ENCODE results near the gene SPRYD3.
"Not testable (repeated sequence)": the region's sequence is repeated elsewhere in the genome, so short reads cannot be mapped to it uniquely, and the experiment has no call there.

Gene SPRYD3

GRCh38 chr12:53101931-53102781, 23.0 kb upstream of the SPRYD3 start:
- no peak for DNase-seq

GRCh38 chr12:53101266-53101665, 22.1 kb upstream of the SPRYD3 start:
- DNase-seq, result no peak

- DNase-seq, result no peak
These were observed 21.4 kb upstream of the SPRYD3 start for GRCh38 chr12:53100466-53101151.

- DNase-seq, result no peak
These were observed 20.1 kb upstream of the SPRYD3 start for GRCh38 chr12:53099071-53099882.

- DNase-seq, result no peak
These were observed 19.3 kb upstream of the SPRYD3 start for GRCh38 chr12:53098354-53098981.

- no peak for DNase-seq
These were observed 18.6 kb upstream of the SPRYD3 start, which contains the start of gene IGFBP6 for GRCh38 chr12:53097564-53098353. Gene IGFBP6, plus strand, starts transcription at chr12:53097667. Its CDS starts 51 bp downstream, at chr12:53097718.

GRCh38 chr12:53097207-53097563, 18.0 kb upstream of the SPRYD3 start:
- DNase-seq, result no peak

- no peak for DNase-seq
These were observed 17.6 kb upstream of the SPRYD3 start for GRCh38 chr12:53096759-53097158.

GRCh38 chr12:53096089-53096741, 17.0 kb upstream of the SPRYD3 start:
- no peak for DNase-seq

GRCh38 chr12:53095596-53095895, 16.4 kb upstream of the SPRYD3 start:
- not testable (repeated sequence) for DNase-seq

GRCh38 chr12:53094796-53095595, 15.8 kb upstream of the SPRYD3 start:
- DNase-seq, result not testable (repeated sequence)

- DNase-seq, result no peak
These were observed 15.2 kb upstream of the SPRYD3 start for GRCh38 chr12:53094394-53094787.

GRCh38 chr12:53093777-53094393, 14.7 kb upstream of the SPRYD3 start:
- no peak for DNase-seq

GRCh38 chr12:53091756-53092155, 12.6 kb upstream of the SPRYD3 start:
- no peak for DNase-seq

GRCh38 chr12:53090554-53090953, 11.4 kb upstream of the SPRYD3 start:
- DNase-seq, result no peak

- no peak for DNase-seq
These were observed 10.9 kb upstream of the SPRYD3 start for GRCh38 chr12:53090105-53090504.

- DNase-seq, result no peak
These were observed 7.2 kb upstream of the SPRYD3 start for GRCh38 chr12:53086361-53086760.

GRCh38 chr12:53082637-53083175, 3.5 kb upstream of the SPRYD3 start:
- no peak for DNase-seq

GRCh38 chr12:53078425-53079225, 565 bp downstream of the SPRYD3 start:
- DNase-seq, result no peak

Measured in cortex of kidney (tissue), 1 donor.